Measurements from ENCODE around the gene TSPAN11.

TSPAN11 gene

DNA sequence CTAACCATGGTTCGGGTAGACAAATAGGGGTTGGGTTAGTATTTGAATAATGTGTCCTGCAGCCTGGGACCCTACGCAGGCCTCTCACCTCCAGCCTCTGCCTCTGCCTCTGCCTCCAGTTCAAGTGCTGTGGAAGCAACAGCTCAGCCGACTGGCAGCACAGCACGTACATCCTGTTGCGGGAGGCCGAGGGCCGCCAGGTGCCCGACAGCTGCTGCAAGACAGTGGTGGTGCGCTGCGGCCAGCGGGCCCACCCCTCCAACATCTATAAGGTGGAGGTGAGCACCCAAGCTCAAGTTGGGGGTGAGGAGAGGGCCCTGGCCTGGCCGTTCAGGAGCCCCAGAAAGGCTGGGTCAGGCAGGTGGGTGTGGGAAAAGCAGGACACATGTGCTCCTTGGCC lies 55.9 kb downstream of the TSPAN11 start (continued):
- TF ChIP-seq CSRNP3 (CRISPR knock-in tag; IDR thresholded peaks at IDR 0.05), result no peak

DNA sequence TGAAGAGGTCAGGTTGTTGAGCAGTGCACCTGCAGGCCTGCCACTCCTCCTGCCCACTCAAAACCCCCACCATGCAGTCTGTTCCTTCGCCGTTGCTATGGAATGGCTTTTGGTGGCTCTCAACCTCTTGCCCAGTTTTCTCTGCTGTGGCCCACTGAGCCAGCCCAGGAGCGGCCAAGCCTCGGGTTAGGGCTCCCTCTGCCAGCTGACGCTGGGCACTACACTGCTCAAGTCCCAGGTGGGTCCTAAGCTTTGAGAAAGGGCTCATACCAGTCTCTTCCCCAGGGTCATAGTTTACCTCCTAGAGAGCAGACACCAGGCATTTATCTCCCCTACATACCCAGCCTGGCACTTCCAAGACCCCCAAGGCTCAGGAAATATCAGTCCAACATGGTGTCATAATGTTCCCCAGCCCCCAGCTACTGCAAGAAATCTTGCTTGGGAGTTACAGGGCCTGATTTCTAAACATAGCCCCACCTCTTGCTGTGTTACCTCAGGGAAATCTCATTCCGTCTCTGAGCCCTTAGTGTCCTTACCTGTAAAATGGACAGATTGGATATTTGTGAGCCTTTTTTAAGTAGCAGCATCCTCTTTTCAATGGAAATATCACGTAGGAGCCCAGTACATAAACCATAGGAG lies 59.4 kb downstream of the TSPAN11 start:
- ATAC-seq, result peak; percentile 94
- TF ChIP-seq ZFP30 (CRISPR knock-in tag; IDR thresholded peaks at IDR 0.05) (no peak), SNAI2 (CRISPR knock-in tag; IDR thresholded peaks at IDR 0.05) (no peak), OSR1 (CRISPR knock-in tag; IDR thresholded peaks at IDR 0.05) (no peak), ZC3H10 (CRISPR knock-in tag; IDR thresholded peaks at IDR 0.05) (no peak), ZNF70 (CRISPR knock-in tag; IDR thresholded peaks at IDR 0.05) (no peak), GLIS3 (CRISPR knock-in tag; IDR thresholded peaks at IDR 0.05) (no peak), TOX (CRISPR knock-in tag; IDR thresholded peaks at IDR 0.05; ENCODE audit: borderline replicate concordance) (no peak), PPARA (CRISPR knock-in tag; IDR thresholded peaks at IDR 0.05; ENCODE audit: borderline replicate concordance) (no peak), POU6F1 (CRISPR knock-in tag; IDR thresholded peaks at IDR 0.05; ENCODE audit: borderline replicate concordance, low read depth) (no peak), ZFP3 (CRISPR knock-in tag; IDR thresholded peaks at IDR 0.05) (no peak)

- TF ChIP-seq POU6F1 (CRISPR knock-in tag; IDR thresholded peaks at IDR 0.05; ENCODE audit: borderline replicate concordance, low read depth) (no peak), ZFP30 (CRISPR knock-in tag; IDR thresholded peaks at IDR 0.05) (no peak), CSDC2 (CRISPR knock-in tag; IDR thresholded peaks at IDR 0.05) (no peak), ESRRG (CRISPR knock-in tag; IDR thresholded peaks at IDR 0.05) (no peak), BACH2 (CRISPR knock-in tag; IDR thresholded peaks at IDR 0.05; ENCODE audit: borderline replicate concordance) (no peak), ZNF8 (CRISPR knock-in tag; IDR thresholded peaks at IDR 0.05) (no peak), PPARA (CRISPR knock-in tag; IDR thresholded peaks at IDR 0.05; ENCODE audit: borderline replicate concordance) (no peak), RARB (CRISPR knock-in tag; IDR thresholded peaks at IDR 0.05) (no peak), ZNF70 (CRISPR knock-in tag; IDR thresholded peaks at IDR 0.05) (no peak), ZC3H10 (CRISPR knock-in tag; IDR thresholded peaks at IDR 0.05) (no peak), TOX (CRISPR knock-in tag; IDR thresholded peaks at IDR 0.05; ENCODE audit: borderline replicate concordance) (no peak), SNAI2 (CRISPR knock-in tag; IDR thresholded peaks at IDR 0.05) (no peak), ARNTL (CRISPR knock-in tag; IDR thresholded peaks at IDR 0.05; ENCODE audit: borderline replicate concordance, low read depth) (no peak), TSHZ2 (CRISPR knock-in tag; IDR thresholded peaks at IDR 0.05) (no peak), ISL1 (CRISPR knock-in tag; IDR thresholded peaks at IDR 0.05) (no peak)
- TF ChIP-seq, protein P1, sequence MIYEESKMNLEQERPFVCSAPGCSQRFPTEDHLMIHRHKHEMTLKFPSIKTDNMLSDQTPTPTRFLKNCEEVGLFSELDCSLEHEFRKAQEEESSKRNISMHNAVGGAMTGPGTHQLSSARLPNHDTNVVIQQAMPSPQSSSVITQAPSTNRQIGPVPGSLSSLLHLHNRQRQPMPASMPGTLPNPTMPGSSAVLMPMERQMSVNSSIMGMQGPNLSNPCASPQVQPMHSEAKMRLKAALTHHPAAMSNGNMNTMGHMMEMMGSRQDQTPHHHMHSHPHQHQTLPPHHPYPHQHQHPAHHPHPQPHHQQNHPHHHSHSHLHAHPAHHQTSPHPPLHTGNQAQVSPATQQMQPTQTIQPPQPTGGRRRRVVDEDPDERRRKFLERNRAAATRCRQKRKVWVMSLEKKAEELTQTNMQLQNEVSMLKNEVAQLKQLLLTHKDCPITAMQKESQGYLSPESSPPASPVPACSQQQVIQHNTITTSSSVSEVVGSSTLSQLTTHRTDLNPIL (CRISPR knock-in tag; IDR thresholded peaks at IDR 0.05; ENCODE audit: low read depth), result no peak
- ATAC-seq, result no peak
Observed at GRCh38 chr12:30988086-30988485, 61.5 kb downstream of the TSPAN11 start.

All from SK-N-SH treated with all-trans-retinoic acid at 6 μM for 48 hours (cell line).